ENCODE results near the gene MRTFA. TPM values are rescaled to one million over a fixed set of nuclear protein-coding genes. Genes with fewer than 3 reads are reported as not detected.
A peak's percentile ranks its signal among the peaks of the same experiment; 100 is the strongest.

MRTFA gene
- total RNA-seq, 4 donors from 2014 or later, result 24.5 to 56.3 (median 40.9) TPM

DNA sequence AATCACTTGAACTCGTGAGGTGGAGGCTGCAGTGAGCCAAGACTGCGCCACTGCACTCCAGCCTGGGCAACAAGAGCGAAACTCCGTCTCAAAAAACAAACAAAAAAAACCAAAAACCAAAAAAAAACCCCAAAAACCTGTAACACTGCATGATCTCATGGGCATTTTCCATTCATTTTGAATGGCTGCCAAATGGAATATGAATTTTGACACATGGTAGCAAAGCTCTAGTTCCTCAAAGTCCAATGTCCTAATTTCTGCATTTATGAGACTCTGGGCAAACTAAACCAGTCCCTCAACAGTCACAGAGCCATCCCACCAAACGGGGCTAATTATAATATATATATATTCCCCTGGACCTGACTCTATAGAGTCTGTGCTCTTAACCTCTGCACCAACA lies 204.4 kb downstream of the MRTFA start:
- intact Hi-C loops (cut with DNase I), result no loop called here
- no peak overlapping the region for H3K27ac ChIP-seq
- peaks cover 0 to 27% (median 11%) of the 10 kb centered on the region in 3 donors for H3K4me1 ChIP-seq
- no peaks in the 10 kb centered on the region for H3K9me3 ChIP-seq
- no peak for TF ChIP-seq POLR2A (IDR thresholded peaks at IDR 0.05)
- TF ChIP-seq, protein P1, sequence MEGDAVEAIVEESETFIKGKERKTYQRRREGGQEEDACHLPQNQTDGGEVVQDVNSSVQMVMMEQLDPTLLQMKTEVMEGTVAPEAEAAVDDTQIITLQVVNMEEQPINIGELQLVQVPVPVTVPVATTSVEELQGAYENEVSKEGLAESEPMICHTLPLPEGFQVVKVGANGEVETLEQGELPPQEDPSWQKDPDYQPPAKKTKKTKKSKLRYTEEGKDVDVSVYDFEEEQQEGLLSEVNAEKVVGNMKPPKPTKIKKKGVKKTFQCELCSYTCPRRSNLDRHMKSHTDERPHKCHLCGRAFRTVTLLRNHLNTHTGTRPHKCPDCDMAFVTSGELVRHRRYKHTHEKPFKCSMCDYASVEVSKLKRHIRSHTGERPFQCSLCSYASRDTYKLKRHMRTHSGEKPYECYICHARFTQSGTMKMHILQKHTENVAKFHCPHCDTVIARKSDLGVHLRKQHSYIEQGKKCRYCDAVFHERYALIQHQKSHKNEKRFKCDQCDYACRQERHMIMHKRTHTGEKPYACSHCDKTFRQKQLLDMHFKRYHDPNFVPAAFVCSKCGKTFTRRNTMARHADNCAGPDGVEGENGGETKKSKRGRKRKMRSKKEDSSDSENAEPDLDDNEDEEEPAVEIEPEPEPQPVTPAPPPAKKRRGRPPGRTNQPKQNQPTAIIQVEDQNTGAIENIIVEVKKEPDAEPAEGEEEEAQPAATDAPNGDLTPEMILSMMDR (IDR thresholded peaks at IDR 0.05), result no peak
- no peaks in the 10 kb centered on the region for H3K27me3 ChIP-seq
- DNase-seq, result no peak
- no peak overlapping the region for H3K4me3 ChIP-seq
- peaks cover 9 to 73% (median 16%) of the 10 kb centered on the region in 3 donors for H3K36me3 ChIP-seq
- WGBS, 2 donors, result 66 to 86% methylated on average over 4 to 5 of the region's 5 CpGs

DNA sequence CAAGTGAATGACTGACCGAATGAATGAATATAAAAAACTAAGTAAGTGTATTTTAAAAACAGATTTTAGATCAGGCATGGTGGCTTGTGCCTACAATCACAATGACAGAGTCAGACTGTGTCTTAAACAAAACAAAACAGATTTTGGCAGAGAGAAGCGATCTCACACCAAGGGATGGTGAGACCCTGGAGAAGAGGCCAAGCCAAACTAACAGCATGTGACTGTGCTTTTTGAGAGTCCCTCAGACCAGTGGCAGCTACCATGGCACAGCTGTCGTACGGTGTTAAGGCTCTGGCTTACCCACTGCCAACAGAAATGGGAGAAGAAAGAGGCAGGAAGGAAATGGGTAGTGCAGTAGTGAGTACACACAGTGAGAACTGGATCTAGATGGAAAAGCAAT lies 205.5 kb downstream of the MRTFA start:
- no peak for TF ChIP-seq POLR2A (IDR thresholded peaks at IDR 0.05)
- TF ChIP-seq, protein P1 (IDR thresholded peaks at IDR 0.05), result no peak
- H3K27ac ChIP-seq, result no peak overlapping the region
- H3K36me3 ChIP-seq, result peaks cover 12 to 85% (median 16%) of the 10 kb centered on the region in 3 donors
- no peak for DNase-seq
- 86 to 90% methylated on average over 4 of the region's 4 CpGs for WGBS, 2 donors
- no peaks in the 10 kb centered on the region for H3K27me3 ChIP-seq
- intact Hi-C loops (cut with DNase I), result no loop called here
- peaks cover 0 to 27% (median 0%) of the 10 kb centered on the region in 3 donors for H3K4me1 ChIP-seq
- no peak overlapping the region for H3K4me3 ChIP-seq
- H3K9me3 ChIP-seq, result no peaks in the 10 kb centered on the region

DNA sequence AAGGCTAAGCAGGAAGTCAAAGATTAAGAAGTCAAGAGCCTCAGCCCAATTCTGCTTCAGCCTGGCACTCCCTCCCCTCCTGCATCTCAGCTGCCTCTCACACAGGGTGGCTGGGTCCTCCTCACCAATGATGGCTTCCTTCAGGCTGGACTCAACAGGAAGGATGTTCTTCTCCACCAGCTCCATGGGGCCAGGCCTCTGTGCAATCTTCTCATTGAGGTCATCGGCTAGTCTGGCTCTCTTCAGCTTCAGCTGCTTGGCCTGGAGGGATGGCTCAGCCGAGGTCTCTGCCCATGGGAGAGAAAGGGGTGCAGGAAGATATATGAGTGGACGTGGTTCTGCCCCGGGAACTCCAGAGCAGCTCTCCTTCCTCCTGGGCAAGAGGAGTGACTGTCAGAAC lies 207.0 kb downstream of the MRTFA start:
- Histone ChIP-seq H3K9me3 (no peaks in the 10 kb centered on the region), H3K4me1 (peaks cover 0 to 23% (median 0%) of the 10 kb centered on the region in 3 donors), H3K27me3 (no peaks in the 10 kb centered on the region), H3K4me3 (no peak overlapping the region), H3K27ac (no peak overlapping the region), H3K36me3 (peaks cover 19 to 91% (median 22%) of the 10 kb centered on the region in 3 donors)
- no peak for TF ChIP-seq POLR2A (IDR thresholded peaks at IDR 0.05)
- TF ChIP-seq, protein P1 (IDR thresholded peaks at IDR 0.05), result no peak
- DNase-seq, result no peak
- intact Hi-C loops (cut with DNase I), result no loop called here
- WGBS, 2 donors, result 80% methylated on average over 1 of the region's 4 CpGs; no CpG with 5 or more reads in 1 of the 2 donors

DNA sequence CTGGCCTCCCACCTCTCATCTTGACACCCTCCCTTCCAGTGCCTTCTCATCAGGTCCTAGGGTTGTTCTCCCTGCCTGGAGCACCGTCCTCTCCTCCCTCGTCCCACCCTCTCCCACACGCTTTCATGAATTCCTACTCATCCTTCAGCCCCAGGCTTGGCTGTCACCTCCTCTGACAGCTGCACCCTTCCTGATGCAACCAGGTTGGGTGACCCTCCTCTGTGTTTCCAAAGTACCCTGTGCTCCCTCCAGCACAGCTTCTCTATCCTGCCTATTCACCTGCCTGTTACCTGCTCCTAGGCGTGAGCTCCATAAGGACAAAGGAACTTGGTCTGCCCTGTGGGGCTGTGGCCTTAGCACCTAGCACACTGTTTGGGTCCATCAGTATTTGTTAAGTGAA lies 207.7 kb downstream of the MRTFA start:
- Histone ChIP-seq H3K36me3 (peaks cover 19 to 91% (median 25%) of the 10 kb centered on the region in 3 donors), H3K27ac (no peak overlapping the region), H3K4me1 (peaks cover 0 to 21% (median 0%) of the 10 kb centered on the region in 3 donors), H3K9me3 (no peaks in the 10 kb centered on the region), H3K27me3 (no peaks in the 10 kb centered on the region), H3K4me3 (no peak overlapping the region)
- DNase-seq, result no peak
- intact Hi-C loops (cut with DNase I), result no loop called here
- WGBS, 2 donors, result 92 to 98% methylated on average over 4 of the region's 4 CpGs
- no peak for TF ChIP-seq POLR2A (IDR thresholded peaks at IDR 0.05)
- TF ChIP-seq, protein P1 (IDR thresholded peaks at IDR 0.05), result no peak

DNA sequence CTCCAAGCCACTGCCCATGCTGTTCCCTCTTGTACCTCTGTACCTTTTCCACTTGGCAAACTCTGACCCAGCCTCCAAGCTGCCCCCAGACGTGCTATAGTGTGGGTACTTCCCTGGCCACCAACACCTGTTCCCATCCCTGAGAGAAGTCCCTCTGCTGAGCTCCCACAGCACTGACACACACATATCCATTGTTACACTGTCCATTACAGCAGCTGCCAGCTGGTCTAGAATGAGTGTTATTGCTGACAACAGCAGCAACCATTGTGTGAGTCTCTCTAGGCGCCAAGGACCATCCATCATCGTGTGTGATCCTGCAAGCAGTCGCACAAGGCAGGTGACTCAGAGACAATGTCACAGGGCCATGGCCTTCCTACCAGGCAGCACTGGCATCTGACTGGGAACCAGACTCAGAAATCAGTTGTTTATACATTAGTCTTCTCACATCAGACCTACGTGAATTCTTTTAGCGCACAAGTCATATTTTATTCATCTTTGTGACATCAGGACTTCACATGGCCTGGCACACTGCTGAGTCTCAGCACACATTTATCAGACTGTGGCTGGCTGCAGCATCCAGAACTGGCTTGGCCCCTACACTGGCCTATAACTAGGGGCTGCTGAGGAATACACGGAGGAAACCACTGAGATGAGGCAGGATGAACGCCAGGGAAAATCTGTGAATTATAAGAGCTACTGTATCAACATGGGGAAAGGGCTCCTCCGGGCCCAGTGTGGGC lies 209.8 kb downstream of the MRTFA start:
- intact Hi-C loops (cut with DNase I), result no loop called here
- TF ChIP-seq POLR2A (IDR thresholded peaks at IDR 0.05), result no peak
- TF ChIP-seq, protein P1 (IDR thresholded peaks at IDR 0.05), result no peak
- H3K4me3 ChIP-seq, result no peak overlapping the region
- peaks cover 0 to 18% (median 0%) of the 10 kb centered on the region in 3 donors for H3K4me1 ChIP-seq
- no peak for DNase-seq
- peaks cover 35 to 98% (median 36%) of the 10 kb centered on the region in 3 donors for H3K36me3 ChIP-seq
- H3K9me3 ChIP-seq, result no peaks in the 10 kb centered on the region
- H3K27ac ChIP-seq, result peak overlapping the region in 2 of 4 donors; percentile 2 to 30
- 75 to 78% methylated on average over 8 to 9 of the region's 9 CpGs for WGBS, 2 donors
- no peaks in the 10 kb centered on the region for H3K27me3 ChIP-seq

Data from esophagus squamous epithelium (tissue), 5 donors.